GM12875 (cell line): ENCODE measurements around the gene FAM117A.

Source experiments
- H3K4me3 ChIP-seq: one replicate; pipeline ENCODE4 v1.5.1; 2011; ENCODE audit warnings: low read depth, low read length, control low read depth
- CTCF ChIP-seq: IDR thresholded peaks from 2 replicates; pipeline ENCODE4 v1.5.1; 2011; ENCODE audit warnings: low read depth, mild to moderate bottlenecking, control low read depth, inconsistent platforms, low read length, moderate library complexity, borderline replicate concordance; ENCODE audit not compliant: insufficient read depth

The FAM117A gene

GRCh38 chr17:49695698-49696232 lies 68.2 kb downstream of the FAM117A start:
- TF ChIP-seq CTCF: no peak

GRCh38 chr17:49694847-49695697 lies 68.9 kb downstream of the FAM117A start:
- peak; percentile 72 for TF ChIP-seq CTCF
- H3K4me3 ChIP-seq: no peak overlapping the region

More at GRCh38 chr17:49695698-49696232, 68.2 kb downstream of the FAM117A start:
- H3K4me3 ChIP-seq: no peak overlapping the region

- H3K4me3 ChIP-seq: no peak overlapping the region
- TF ChIP-seq CTCF: no peak
Observed at GRCh38 chr17:49692751-49693150, 71.2 kb downstream of the FAM117A start.

GRCh38 chr17:49691677-49692191 lies 72.2 kb downstream of the FAM117A start:
- no peak for TF ChIP-seq CTCF
- H3K4me3 ChIP-seq: no peak overlapping the region

- TF ChIP-seq CTCF: no peak
- no peak overlapping the region for H3K4me3 ChIP-seq
Observed at GRCh38 chr17:49691086-49691676, 72.8 kb downstream of the FAM117A start.

- no peak for TF ChIP-seq CTCF
- no peak overlapping the region for H3K4me3 ChIP-seq
Observed at GRCh38 chr17:49690256-49690655, 73.7 kb downstream of the FAM117A start.

- TF ChIP-seq CTCF: no peak
- no peak overlapping the region for H3K4me3 ChIP-seq
Observed at GRCh38 chr17:49688848-49689247, 75.1 kb downstream of the FAM117A start.
